ENCODE results near the gene GAD2. TPM values are rescaled to one million over a fixed set of nuclear protein-coding genes. Genes with fewer than 3 reads are reported as not detected.
"Not testable (repeated sequence)": the region's sequence is repeated elsewhere in the genome, so short reads cannot be mapped to it uniquely, and the experiment has no call there.

GAD2 gene
- total and polyA plus RNA-seq, 2 donors from 2014 or later, result not detected

DNA sequence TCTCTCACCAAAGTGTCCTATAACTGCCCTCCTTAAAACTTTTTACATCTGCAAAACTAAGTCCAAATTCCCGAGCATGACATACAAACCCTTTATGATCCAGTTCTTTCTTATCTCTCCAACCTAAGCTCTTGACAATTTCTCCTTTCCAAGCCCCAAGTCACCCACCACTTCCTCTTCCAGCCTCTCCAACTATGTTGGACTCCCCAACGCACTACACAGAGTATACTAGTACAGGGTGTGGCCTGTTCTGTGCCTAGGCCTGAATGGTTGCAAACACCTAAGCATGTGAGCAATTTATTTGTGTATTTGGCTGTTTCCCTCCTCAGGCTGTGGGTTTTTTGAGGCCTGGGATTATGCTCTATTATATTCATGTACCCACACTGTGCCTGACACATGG is 120.4 kb downstream of the GAD2 start:
- H3K27me3 ChIP-seq (ENCODE audit: control insufficient read depth, insufficient read depth, low read length), result no peaks in the 10 kb centered on the region
- H3K4me3 ChIP-seq (ENCODE audit: low read length in 3 of 3), result no peak overlapping the region
- TF ChIP-seq CTCF (IDR thresholded peaks at IDR 0.05; ENCODE audit: borderline replicate concordance, extremely low read depth, insufficient read depth), result no peak
- H3K9me3 ChIP-seq (ENCODE audit: control insufficient read depth in 2 of 3, insufficient read depth in 1 of 3, low read length in 3 of 3), result no peaks in the 10 kb centered on the region
- H3K27ac ChIP-seq (ENCODE audit: low read depth in 2 of 2, low read length in 2 of 2), result no peak overlapping the region
- no peaks in the 10 kb centered on the region for H3K4me1 ChIP-seq (ENCODE audit: control insufficient read depth in 2 of 3, insufficient read depth in 2 of 3, low read depth in 1 of 3, low read length in 3 of 3)
- no peak overlapping the region for H3K9ac ChIP-seq (ENCODE audit: low read length in 3 of 3)
- FAIRE-seq, result no peak
- DNase-seq, result no peak
- intact Hi-C loops (cut with DNase I), result loop anchor here (10.0 kb wide), 1 partner anchor 218 kb away; no protein-coding TSS in a partner anchor
- no peaks in the 10 kb centered on the region for H3K36me3 ChIP-seq (ENCODE audit: control insufficient read depth in 2 of 3, insufficient read depth in 3 of 3, low read length in 3 of 3)

DNA sequence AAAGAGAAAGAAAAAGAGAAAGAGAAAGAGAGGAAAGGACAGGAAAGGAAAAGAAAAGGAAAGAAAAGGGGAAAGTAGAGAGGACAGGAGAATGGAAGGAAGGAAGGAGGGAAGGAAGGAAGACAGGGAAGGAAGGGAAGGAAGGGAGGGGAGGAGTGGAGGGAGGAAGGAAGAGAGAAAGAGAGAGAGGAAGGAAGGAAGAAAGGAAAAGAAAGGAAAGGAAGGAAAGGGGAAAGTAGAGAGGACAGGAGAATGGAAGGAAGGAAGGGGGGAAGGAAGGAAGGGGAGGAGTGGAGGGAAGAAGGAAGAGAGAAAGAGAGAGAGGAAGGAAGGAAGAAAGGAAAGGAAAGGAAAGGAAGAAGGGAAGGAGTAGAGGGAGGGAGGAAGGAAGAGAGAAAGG is 125.1 kb downstream of the GAD2 start:
- no peaks in the 10 kb centered on the region for H3K36me3 ChIP-seq (ENCODE audit: control insufficient read depth in 2 of 3, insufficient read depth in 3 of 3, low read length in 3 of 3)
- no peak for FAIRE-seq
- no peak overlapping the region for H3K4me3 ChIP-seq (ENCODE audit: low read length in 3 of 3)
- H3K4me1 ChIP-seq (ENCODE audit: control insufficient read depth in 2 of 3, insufficient read depth in 2 of 3, low read depth in 1 of 3, low read length in 3 of 3), result no peaks in the 10 kb centered on the region
- no peaks in the 10 kb centered on the region for H3K27me3 ChIP-seq (ENCODE audit: control insufficient read depth, insufficient read depth, low read length)
- TF ChIP-seq CTCF (IDR thresholded peaks at IDR 0.05; ENCODE audit: borderline replicate concordance, extremely low read depth, insufficient read depth), result no peak
- intact Hi-C loops (cut with DNase I), result no loop called here
- no peaks in the 10 kb centered on the region for H3K9me3 ChIP-seq (ENCODE audit: control insufficient read depth in 2 of 3, insufficient read depth in 1 of 3, low read length in 3 of 3)
- no peak for DNase-seq
- no peak overlapping the region for H3K27ac ChIP-seq (ENCODE audit: low read depth in 2 of 2, low read length in 2 of 2)
- no peak overlapping the region for H3K9ac ChIP-seq (ENCODE audit: low read length in 3 of 3)

DNA sequence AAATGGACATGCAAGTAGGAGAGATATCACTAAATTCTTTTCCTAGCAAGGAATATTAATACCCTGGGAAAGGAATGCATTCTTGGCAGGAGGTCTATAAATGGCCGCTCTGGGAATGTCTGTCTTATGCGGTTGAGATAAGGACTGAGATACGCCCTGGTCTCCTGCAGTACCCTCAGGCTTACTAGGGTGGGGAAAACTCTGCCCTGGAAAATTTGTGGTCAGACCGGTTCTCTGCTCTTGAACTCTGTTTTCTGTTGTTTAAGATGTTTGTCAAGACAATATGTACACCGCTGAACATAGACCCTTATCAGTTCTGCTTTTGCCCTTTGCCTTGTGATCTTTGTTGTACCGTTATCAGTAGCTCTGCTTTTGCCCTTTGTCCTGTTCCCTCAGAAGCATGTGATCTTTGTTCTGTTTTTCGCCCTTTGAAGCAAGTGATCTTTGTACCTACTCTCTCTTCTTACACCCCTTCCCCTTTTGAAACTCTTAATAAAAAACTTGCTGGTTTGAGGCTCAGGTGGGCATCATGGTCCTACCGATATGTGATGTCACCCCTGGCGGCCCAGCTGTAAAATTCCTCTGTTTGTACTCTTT is 132.3 kb downstream of the GAD2 start:
- H3K9ac ChIP-seq (ENCODE audit: low read length in 3 of 3); intact Hi-C loops (cut with DNase I); H3K4me3 ChIP-seq (ENCODE audit: low read length in 3 of 3); FAIRE-seq; DNase-seq; H3K4me1 ChIP-seq (ENCODE audit: control insufficient read depth in 2 of 3, insufficient read depth in 2 of 3, low read depth in 1 of 3, low read length in 3 of 3); H3K36me3 ChIP-seq (ENCODE audit: control insufficient read depth in 2 of 3, insufficient read depth in 3 of 3, low read length in 3 of 3); H3K27me3 ChIP-seq (ENCODE audit: control insufficient read depth, insufficient read depth, low read length); H3K27ac ChIP-seq (ENCODE audit: low read depth in 2 of 2, low read length in 2 of 2); H3K9me3 ChIP-seq (ENCODE audit: control insufficient read depth in 2 of 3, insufficient read depth in 1 of 3, low read length in 3 of 3): not testable (repeated sequence)

Other genes with a start within 250 kb of the GAD2 start
- 20.5 TPM for gene APBB1IP, start 221.6 kb downstream of the GAD2 start, total RNA-seq
- gene APBB1IP, start 221.6 kb downstream of the GAD2 start, polyA plus RNA-seq (ENCODE audit: insufficient read depth, low read depth, low replicate concordance), result 4.1 TPM

All from kidney (tissue), 14 donors.